HepG2 (cell line): ENCODE results near the gene SF3A2.

Source experiments
- ZBTB1 ChIP-seq: sonication (generic); formaldehyde crosslinking; IDR thresholded peaks from 2 replicates; pipeline ENCODE4 v1.4.0; 2020; ENCODE audit warnings: missing genetic modification reagents, borderline replicate concordance
- TF ChIP-seq, protein P1 (sequence below): sonication (generic); formaldehyde crosslinking; IDR thresholded peaks from 2 replicates; pipeline ENCODE4 v1.5.0; 2020; ENCODE audit warnings: mild to moderate bottlenecking, missing genetic modification reagents, moderate library complexity
- TF ChIP-seq, protein P2 (sequence below): sonication (generic); formaldehyde crosslinking; IDR thresholded peaks from 2 replicates; pipeline ENCODE4 v1.8.0; 2022; ENCODE audit warnings: missing genetic modification reagents, low read depth, mild to moderate bottlenecking, borderline replicate concordance

GRCh38 chr19:2270423-2271233 lies 34.0 kb downstream of the SF3A2 start:
- TF ChIP-seq, protein P1, sequence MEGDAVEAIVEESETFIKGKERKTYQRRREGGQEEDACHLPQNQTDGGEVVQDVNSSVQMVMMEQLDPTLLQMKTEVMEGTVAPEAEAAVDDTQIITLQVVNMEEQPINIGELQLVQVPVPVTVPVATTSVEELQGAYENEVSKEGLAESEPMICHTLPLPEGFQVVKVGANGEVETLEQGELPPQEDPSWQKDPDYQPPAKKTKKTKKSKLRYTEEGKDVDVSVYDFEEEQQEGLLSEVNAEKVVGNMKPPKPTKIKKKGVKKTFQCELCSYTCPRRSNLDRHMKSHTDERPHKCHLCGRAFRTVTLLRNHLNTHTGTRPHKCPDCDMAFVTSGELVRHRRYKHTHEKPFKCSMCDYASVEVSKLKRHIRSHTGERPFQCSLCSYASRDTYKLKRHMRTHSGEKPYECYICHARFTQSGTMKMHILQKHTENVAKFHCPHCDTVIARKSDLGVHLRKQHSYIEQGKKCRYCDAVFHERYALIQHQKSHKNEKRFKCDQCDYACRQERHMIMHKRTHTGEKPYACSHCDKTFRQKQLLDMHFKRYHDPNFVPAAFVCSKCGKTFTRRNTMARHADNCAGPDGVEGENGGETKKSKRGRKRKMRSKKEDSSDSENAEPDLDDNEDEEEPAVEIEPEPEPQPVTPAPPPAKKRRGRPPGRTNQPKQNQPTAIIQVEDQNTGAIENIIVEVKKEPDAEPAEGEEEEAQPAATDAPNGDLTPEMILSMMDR (CRISPR knock-in tag) = no peak
- TF ChIP-seq, protein P2, sequence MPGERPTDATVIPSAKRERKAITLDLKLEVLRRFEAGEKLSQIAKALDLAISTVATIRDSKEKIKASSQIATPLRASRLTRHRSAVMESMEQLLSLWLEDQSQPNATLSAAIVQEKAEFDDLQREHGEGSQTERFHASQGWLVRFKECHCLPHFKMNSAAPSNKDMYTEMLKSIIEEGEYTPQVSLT (CRISPR knock-in tag) = no peak
- no peak for TF ChIP-seq ZBTB1 (CRISPR knock-in tag)
